HepG2 (cell line): ENCODE measurements around the gene GNMT. TPM values are rescaled to one million over a fixed set of nuclear protein-coding genes. Genes with fewer than 3 reads are reported as not detected.

Source experiments
- FOXP1 ChIP-seq, 2 experiments: fragments of 450-650 bp in 1 of 2; IDR thresholded peaks; 2 replicates each; pipeline ENCODE4 v1.6.1; 2017 to 2018; ENCODE audit warnings: antibody characterized with exemption in 1 of 2
- GATA4 ChIP-seq: sonication (generic); IDR thresholded peaks from 2 replicates; pipeline ENCODE4 v1.6.1; 2016; ENCODE audit warnings: antibody characterized with exemption, low read depth, borderline replicate concordance
- GATAD1 ChIP-seq: IDR thresholded peaks from 2 replicates; pipeline ENCODE4 v1.6.1; 2016; ENCODE audit warnings: missing genetic modification reagents, missing compliant biosample characterization
- HNRNPH1 ChIP-seq: fragments of 200-400 bp; formaldehyde crosslinking; optimal IDR thresholded peaks from 2 replicates; pipeline ENCODE3; 2017; ENCODE audit warnings: mild to moderate bottlenecking, low read depth, low read length
- KLF13 ChIP-seq: sonication (generic); formaldehyde crosslinking; IDR thresholded peaks from 2 replicates; pipeline ENCODE4 v1.4.0; 2020; ENCODE audit warnings: mild to moderate bottlenecking, missing genetic modification reagents
- NFIC ChIP-seq: IDR thresholded peaks from 2 replicates; pipeline ENCODE4 v1.6.1; 2012; ENCODE audit warnings: mild to moderate bottlenecking, low read length, inconsistent platforms
- PAX8 ChIP-seq: sonication (generic); formaldehyde crosslinking; IDR thresholded peaks from 2 replicates; pipeline ENCODE4 v1.8.0; 2022; ENCODE audit warnings: mild to moderate bottlenecking, missing genetic modification reagents, borderline replicate concordance
- RBAK ChIP-seq: sonication (generic); formaldehyde crosslinking; IDR thresholded peaks from 2 replicates; pipeline ENCODE4 v1.5.1; 2020; ENCODE audit warnings: mild to moderate bottlenecking, missing genetic modification reagents
- RXRA ChIP-seq: sonication (generic); formaldehyde crosslinking; IDR thresholded peaks from 2 replicates; pipeline ENCODE4 v1.5.1; 2020; ENCODE audit warnings: missing genetic modification reagents
- SALL1 ChIP-seq: sonication (generic); formaldehyde crosslinking; IDR thresholded peaks from 2 replicates; pipeline ENCODE4 v1.8.0; 2022; ENCODE audit warnings: mild to moderate bottlenecking, missing genetic modification reagents
- SIX1 ChIP-seq: sonication (generic); formaldehyde crosslinking; IDR thresholded peaks from 2 replicates; pipeline ENCODE4 v1.4.0; 2020; ENCODE audit warnings: missing genetic modification reagents, borderline replicate concordance
- SP2 ChIP-seq: sonication (generic); formaldehyde crosslinking; IDR thresholded peaks from 2 replicates; pipeline ENCODE4 v1.5.1; 2020; ENCODE audit warnings: mild to moderate bottlenecking, missing genetic modification reagents
- SPEN ChIP-seq: sonication (generic); formaldehyde crosslinking; IDR thresholded peaks from 2 replicates; pipeline ENCODE4 v1.5.1; 2020; ENCODE audit warnings: low read depth, mild to moderate bottlenecking, missing genetic modification reagents
- TBX2 ChIP-seq: sonication (generic); formaldehyde crosslinking; IDR thresholded peaks from 2 replicates; pipeline ENCODE4 v1.5.0; 2020; ENCODE audit warnings: missing genetic modification reagents, mild to moderate bottlenecking, borderline replicate concordance
- ZC3H4 ChIP-seq: sonication (generic); formaldehyde crosslinking; IDR thresholded peaks from 2 replicates; pipeline ENCODE4 v1.4.0; 2020; ENCODE audit warnings: missing genetic modification reagents, borderline replicate concordance
- ZMYM3 ChIP-seq: sonication (generic); formaldehyde crosslinking; IDR thresholded peaks from 2 replicates; pipeline ENCODE4 v1.5.1; 2020; ENCODE audit warnings: mild to moderate bottlenecking, missing genetic modification reagents
- ZNF232 ChIP-seq: sonication (generic); formaldehyde crosslinking; IDR thresholded peaks from 2 replicates; pipeline ENCODE4 v1.4.0; 2020; ENCODE audit warnings: missing genetic modification reagents, borderline replicate concordance
- ZNF329 ChIP-seq: sonication (generic); formaldehyde crosslinking; IDR thresholded peaks from 2 replicates; pipeline ENCODE4 v1.9.0; 2021; ENCODE audit warnings: low read depth, mild to moderate bottlenecking, missing genetic modification reagents
- ZNF343 ChIP-seq: sonication (generic); formaldehyde crosslinking; IDR thresholded peaks from 2 replicates; pipeline ENCODE4 v1.4.0; 2020; ENCODE audit warnings: mild to moderate bottlenecking, missing genetic modification reagents
- ZNF605 ChIP-seq: sonication (generic); formaldehyde crosslinking; IDR thresholded peaks from 2 replicates; pipeline ENCODE4 v1.8.0; 2022; ENCODE audit warnings: mild to moderate bottlenecking, missing genetic modification reagents
- ZNF772 ChIP-seq: sonication (generic); formaldehyde crosslinking; IDR thresholded peaks from 2 replicates; pipeline ENCODE4 v1.5.0; 2020; ENCODE audit warnings: mild to moderate bottlenecking, missing genetic modification reagents
- polyA plus RNA-seq, 8 experiments: library from polyadenylated mRNA; depleted of rRNA in 3 of 8; stranded (reverse) in 7 of 8; unstranded in 1 of 8; fragments of >200 nt; fragmentation: Illumina TruSeq in 4 of 8; extraction: Trizol in 4 of 8; gene quantifications; 2 replicates each; pipeline versions ENCODE4 v1.2.1 to v1.2.3, GENCODE V29; 2011 to 2016; ENCODE audit warnings: low read depth in 4 of 8, missing spikeins in 1 of 8, mixed read lengths in 1 of 8; ENCODE audit not compliant: insufficient read depth in 1 of 8
- total RNA-seq, 5 experiments: library from RNA; depleted of rRNA; stranded (reverse); fragments of >200 nt; fragmentation: Illumina TruSeq; extraction: Trizol; gene quantifications; 2 replicates each; pipeline ENCODE4 v1.2.3, GENCODE V29; 2016; ENCODE audit warnings: low read depth in 1 of 5
- TF ChIP-seq, protein P1 (sequence below): sonication (generic); formaldehyde crosslinking; IDR thresholded peaks from 2 replicates; pipeline ENCODE4 v1.5.1; 2020; ENCODE audit warnings: missing genetic modification reagents, mild to moderate bottlenecking, borderline replicate concordance
- TF ChIP-seq, protein P2 (sequence below): sonication (generic); formaldehyde crosslinking; IDR thresholded peaks from 2 replicates; pipeline ENCODE4 v1.9.0; 2021; ENCODE audit warnings: missing genetic modification reagents, borderline replicate concordance
- TF ChIP-seq, protein P3 (sequence below): sonication (generic); formaldehyde crosslinking; IDR thresholded peaks from 2 replicates; pipeline ENCODE4 v1.8.0; 2022; ENCODE audit warnings: mild to moderate bottlenecking, missing genetic modification reagents, moderate library complexity
- TF ChIP-seq, protein P4 (sequence below): IDR thresholded peaks from 2 replicates; pipeline ENCODE4 v1.6.1; 2016; ENCODE audit warnings: missing biosample characterization, missing genetic modification reagents, low read depth

The GNMT gene
- total and polyA plus RNA-seq, 2 of the 13 experiments (the other 11 are each of a cell fraction or from before 2014, with no cell fraction given), result 2.8 to 7.0 TPM

GRCh38 chr6:42928986-42929820 is 31.4 kb upstream of the GNMT start, which contains the start of gene CNPY3 (continued):
- TF ChIP-seq, protein P1, sequence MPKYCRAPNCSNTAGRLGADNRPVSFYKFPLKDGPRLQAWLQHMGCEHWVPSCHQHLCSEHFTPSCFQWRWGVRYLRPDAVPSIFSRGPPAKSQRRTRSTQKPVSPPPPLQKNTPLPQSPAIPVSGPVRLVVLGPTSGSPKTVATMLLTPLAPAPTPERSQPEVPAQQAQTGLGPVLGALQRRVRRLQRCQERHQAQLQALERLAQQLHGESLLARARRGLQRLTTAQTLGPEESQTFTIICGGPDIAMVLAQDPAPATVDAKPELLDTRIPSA (CRISPR knock-in tag), result peak; percentile 59; the same call in 1 of the 2 replicates
- TF ChIP-seq, protein P2, sequence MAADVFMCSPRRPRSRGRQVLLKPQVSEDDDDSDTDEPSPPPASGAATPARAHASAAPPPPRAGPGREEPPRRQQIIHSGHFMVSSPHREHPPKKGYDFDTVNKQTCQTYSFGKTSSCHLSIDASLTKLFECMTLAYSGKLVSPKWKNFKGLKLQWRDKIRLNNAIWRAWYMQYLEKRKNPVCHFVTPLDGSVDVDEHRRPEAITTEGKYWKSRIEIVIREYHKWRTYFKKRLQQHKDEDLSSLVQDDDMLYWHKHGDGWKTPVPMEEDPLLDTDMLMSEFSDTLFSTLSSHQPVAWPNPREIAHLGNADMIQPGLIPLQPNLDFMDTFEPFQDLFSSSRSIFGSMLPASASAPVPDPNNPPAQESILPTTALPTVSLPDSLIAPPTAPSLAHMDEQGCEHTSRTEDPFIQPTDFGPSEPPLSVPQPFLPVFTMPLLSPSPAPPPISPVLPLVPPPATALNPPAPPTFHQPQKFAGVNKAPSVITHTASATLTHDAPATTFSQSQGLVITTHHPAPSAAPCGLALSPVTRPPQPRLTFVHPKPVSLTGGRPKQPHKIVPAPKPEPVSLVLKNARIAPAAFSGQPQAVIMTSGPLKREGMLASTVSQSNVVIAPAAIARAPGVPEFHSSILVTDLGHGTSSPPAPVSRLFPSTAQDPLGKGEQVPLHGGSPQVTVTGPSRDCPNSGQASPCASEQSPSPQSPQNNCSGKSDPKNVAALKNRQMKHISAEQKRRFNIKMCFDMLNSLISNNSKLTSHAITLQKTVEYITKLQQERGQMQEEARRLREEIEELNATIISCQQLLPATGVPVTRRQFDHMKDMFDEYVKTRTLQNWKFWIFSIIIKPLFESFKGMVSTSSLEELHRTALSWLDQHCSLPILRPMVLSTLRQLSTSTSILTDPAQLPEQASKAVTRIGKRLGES (CRISPR knock-in tag), result peak; percentile 62; the same call in 1 of the 2 replicates
- TF ChIP-seq SIX1 (CRISPR knock-in tag) (no peak), SALL1 (CRISPR knock-in tag) (peak; percentile 98), ZC3H4 (CRISPR knock-in tag) (no peak), ZNF343 (CRISPR knock-in tag) (peak; percentile 98), NFIC (0 out of 2 replicates have a peak, but pooled peaks have one; percentile 16), GATAD1 (peak; percentile 85), ZNF232 (CRISPR knock-in tag) (peak; percentile 97), SPEN (CRISPR knock-in tag) (peak; percentile 98), SP2 (CRISPR knock-in tag) (peak; percentile 92), KLF13 (peak; percentile 98), RXRA (CRISPR knock-in tag) (peak; percentile 88), ZNF329 (CRISPR knock-in tag) (peak; percentile 91), ZMYM3 (peak; percentile 23; the same call in 1 of the 2 replicates), RBAK (CRISPR knock-in tag) (no peak), ZNF772 (CRISPR knock-in tag) (peak; percentile 97), GATA4 (peak; percentile 46; the same call in 1 of the 2 replicates), ZNF605 (peak; percentile 99), FOXP1 (IDR thresholded peaks at IDR 0.05) (no peak), FOXP1 (CRISPR knock-in tag; IDR thresholded peaks at IDR 0.05) (0 out of 2 replicates have a peak, but pooled peaks have one; percentile 19), PAX8 (CRISPR knock-in tag) (peak; percentile 61; the same call in 1 of the 2 replicates), TBX2 (CRISPR knock-in tag) (peak; percentile 96), HNRNPH1 (no peak)
- TF ChIP-seq, protein P3, sequence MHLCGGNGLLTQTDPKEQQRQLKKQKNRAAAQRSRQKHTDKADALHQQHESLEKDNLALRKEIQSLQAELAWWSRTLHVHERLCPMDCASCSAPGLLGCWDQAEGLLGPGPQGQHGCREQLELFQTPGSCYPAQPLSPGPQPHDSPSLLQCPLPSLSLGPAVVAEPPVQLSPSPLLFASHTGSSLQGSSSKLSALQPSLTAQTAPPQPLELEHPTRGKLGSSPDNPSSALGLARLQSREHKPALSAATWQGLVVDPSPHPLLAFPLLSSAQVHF (CRISPR knock-in tag), result peak; percentile 99
- TF ChIP-seq, protein P4, sequence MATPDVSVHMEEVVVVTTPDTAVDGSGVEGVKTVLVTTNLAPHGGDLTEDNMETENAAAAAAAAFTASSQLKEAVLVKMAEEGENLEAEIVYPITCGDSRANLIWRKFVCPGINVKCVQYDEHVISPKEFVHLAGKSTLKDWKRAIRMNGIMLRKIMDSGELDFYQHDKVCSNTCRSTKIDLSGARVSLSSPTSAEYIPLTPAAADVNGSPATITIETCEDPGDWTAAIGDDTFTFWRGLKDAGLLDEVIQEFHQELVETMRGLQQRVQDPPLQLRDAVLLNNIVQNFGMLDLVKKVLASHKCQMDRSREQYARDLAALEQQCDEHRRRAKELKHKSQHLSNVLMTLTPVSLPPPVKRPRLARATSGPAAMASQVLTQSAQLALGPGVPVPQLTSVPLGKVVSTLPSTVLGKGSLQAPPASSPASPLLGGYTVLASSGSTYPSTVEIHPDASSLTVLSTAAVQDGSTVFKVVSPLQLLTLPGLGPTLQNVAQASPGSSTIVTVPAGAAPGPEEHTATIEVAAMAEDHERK (CRISPR knock-in tag), result no peak
